ENCODE measurements around the gene MAP3K1.

DNA sequence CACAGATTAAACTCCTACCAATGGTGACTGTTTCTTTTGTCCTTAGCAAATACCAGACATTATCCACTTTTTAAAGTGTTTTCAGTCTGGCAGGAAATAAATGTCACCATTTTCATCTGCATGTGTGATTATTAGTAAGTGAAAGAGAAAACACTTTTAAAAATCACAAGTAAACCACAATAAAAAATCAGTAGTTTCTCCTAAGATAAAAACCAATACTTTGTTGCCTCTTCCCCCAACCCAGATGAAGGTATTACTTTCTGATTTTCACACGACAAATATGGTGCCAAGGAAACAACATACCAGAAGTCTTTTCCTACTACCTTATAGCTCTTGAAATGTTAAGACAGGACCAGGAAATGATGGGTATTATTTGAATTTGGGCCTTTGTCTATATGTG is 11.5 kb upstream of the MAP3K1 start:
- TF ChIP-seq SIN3A (IDR thresholded peaks at IDR 0.05; ENCODE audit: borderline replicate concordance, insufficient read depth, low read length) (no peak), TAF1 (IDR thresholded peaks at IDR 0.05; ENCODE audit: borderline replicate concordance, insufficient read depth, low read length) (no peak), POLR2AphosphoS5 (IDR thresholded peaks at IDR 0.05; ENCODE audit: low read depth, low read length) (no peak)

All from PFSK-1 (cell line).